ENCODE results near the gene SCNN1A. TPM values are rescaled to one million over a fixed set of nuclear protein-coding genes. Genes with fewer than 3 reads are reported as not detected.

SCNN1A gene
- 1.4 and 1.6 TPM in 2 replicates for total RNA-seq

GRCh38 chr12:6375269-6376078 is at the start of gene SCNN1A:
TSS of gene SCNN1A (minus strand) at chr12:6375563. CDS start at chr12:6374783, 780 bp downstream.

GRCh38 chr12:6383572-6384498 is 8.5 kb upstream of the SCNN1A start, which contains the start of gene LTBR:
TSS of gene LTBR (plus strand) at chr12:6384162. CDS start at chr12:6384359, 197 bp downstream.

GRCh38 chr12:6341417-6342139 is 33.8 kb downstream of the SCNN1A start, which contains the start of gene TNFRSF1A:
TSS of gene TNFRSF1A (minus strand) at chr12:6342076. CDS start at chr12:6341814, 262 bp downstream.

Small RNA genes within 50 kb of the gene (small RNA-seq; reads per million reads assigned to genes)
- not detected for gene RN7SL391P

Other genes starting within 250 kb of the SCNN1A start
- 337 and 414 TPM in 2 replicates for gene CD9, start 175.2 kb downstream of the SCNN1A start, total RNA-seq
- gene PLEKHG6, start 64.9 kb downstream of the SCNN1A start, total RNA-seq, result 0.11 TPM in 1 of 2 replicates, not detected in the other
- gene TNFRSF1A, start 33.5 kb downstream of the SCNN1A start, total RNA-seq, result 327 and 342 TPM in 2 replicates
- 98.3 and 132 TPM in 2 replicates for gene LTBR, start 8.6 kb upstream of the SCNN1A start, total RNA-seq
- 0.22 TPM in 1 of 2 replicates, not detected in the other for gene CD27, start 69.4 kb upstream of the SCNN1A start, total RNA-seq
- gene TAPBPL, start 76.5 kb upstream of the SCNN1A start, total RNA-seq, result 9.9 and 13.9 TPM in 2 replicates
- 8.4 and 9.6 TPM in 2 replicates for gene VAMP1, start 95.1 kb upstream of the SCNN1A start, total RNA-seq
- gene MRPL51, start 117.7 kb upstream of the SCNN1A start, total RNA-seq, result 84.3 and 96.9 TPM in 2 replicates
- gene NCAPD2, start 118.5 kb upstream of the SCNN1A start, total RNA-seq, result 31.0 and 40.4 TPM in 2 replicates
- gene GAPDH, start 159.0 kb upstream of the SCNN1A start, total RNA-seq, result 6,743 and 9,393 TPM in 2 replicates
- gene IFFO1, start 180.5 kb upstream of the SCNN1A start, total RNA-seq, result 12.4 and 17.2 TPM in 2 replicates
- 20.1 and 23.3 TPM in 2 replicates for gene NOP2, start 192.7 kb upstream of the SCNN1A start, total RNA-seq
- 210 and 211 TPM in 2 replicates for gene CHD4, start 231.8 kb upstream of the SCNN1A start, total RNA-seq